Measurements from ENCODE around the gene GMNC. TPM values are rescaled to one million over a fixed set of nuclear protein-coding genes. Genes with fewer than 3 reads are reported as not detected.

Gene GMNC
- total RNA-seq, 1 donor from 2014 or later = not detected

DNA sequence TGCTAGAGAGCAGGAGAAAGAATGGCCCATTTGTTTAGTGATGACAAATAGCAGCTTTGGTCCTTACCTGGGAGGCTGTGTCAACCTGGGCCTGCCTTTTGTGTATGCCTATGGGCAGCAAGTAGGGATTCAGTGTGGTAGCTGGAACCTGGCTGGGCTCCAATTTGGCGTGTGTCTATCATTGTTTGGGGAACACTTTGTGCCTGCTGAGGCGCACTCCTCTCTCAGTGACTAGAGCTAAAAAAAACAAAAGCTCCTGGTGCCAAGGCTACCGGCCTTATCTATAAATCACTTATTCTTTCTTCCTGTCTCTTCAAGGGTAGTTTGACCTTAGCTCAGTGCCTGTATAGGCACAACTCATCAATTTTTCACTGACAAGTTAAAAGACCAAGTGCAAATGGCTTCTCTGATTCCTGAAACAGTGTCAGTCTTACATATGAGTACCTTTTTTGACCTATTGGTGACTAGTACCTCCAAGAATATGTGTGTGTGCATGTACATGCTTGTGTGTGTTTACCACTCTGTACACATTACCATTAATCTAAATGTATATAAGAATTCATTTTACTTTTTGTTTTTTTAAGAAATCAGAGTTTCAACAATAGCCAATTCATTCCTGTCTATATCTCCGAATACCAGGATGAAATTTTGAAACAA is 54.6 kb downstream of the GMNC start:
- H4K20me1 ChIP-seq (ENCODE audit: low read depth) = no peaks in the 10 kb centered on the region
- no peaks in the 10 kb centered on the region for H3K36me3 ChIP-seq
- H2AFZ ChIP-seq (replicated peaks) = no peak overlapping the region
- no peaks in the 10 kb centered on the region for H3K27me3 ChIP-seq
- H3F3A ChIP-seq (ENCODE audit: low read depth) = no peaks in the 10 kb centered on the region
- Mint-ChIP-seq H3K4me3 (no peak overlapping the region), H3K36me3 (no peaks in the 10 kb centered on the region), H3K4me1 (no peaks in the 10 kb centered on the region), H3K27ac (no peak overlapping the region), H3K9me3 (no peaks in the 10 kb centered on the region), H3K27me3 (ENCODE audit: insufficient read depth, low read depth) (no peaks in the 10 kb centered on the region)
- TF ChIP-seq EZH2phosphoT487 (IDR thresholded peaks at IDR 0.05) = no peak
- TF ChIP-seq, protein P1, sequence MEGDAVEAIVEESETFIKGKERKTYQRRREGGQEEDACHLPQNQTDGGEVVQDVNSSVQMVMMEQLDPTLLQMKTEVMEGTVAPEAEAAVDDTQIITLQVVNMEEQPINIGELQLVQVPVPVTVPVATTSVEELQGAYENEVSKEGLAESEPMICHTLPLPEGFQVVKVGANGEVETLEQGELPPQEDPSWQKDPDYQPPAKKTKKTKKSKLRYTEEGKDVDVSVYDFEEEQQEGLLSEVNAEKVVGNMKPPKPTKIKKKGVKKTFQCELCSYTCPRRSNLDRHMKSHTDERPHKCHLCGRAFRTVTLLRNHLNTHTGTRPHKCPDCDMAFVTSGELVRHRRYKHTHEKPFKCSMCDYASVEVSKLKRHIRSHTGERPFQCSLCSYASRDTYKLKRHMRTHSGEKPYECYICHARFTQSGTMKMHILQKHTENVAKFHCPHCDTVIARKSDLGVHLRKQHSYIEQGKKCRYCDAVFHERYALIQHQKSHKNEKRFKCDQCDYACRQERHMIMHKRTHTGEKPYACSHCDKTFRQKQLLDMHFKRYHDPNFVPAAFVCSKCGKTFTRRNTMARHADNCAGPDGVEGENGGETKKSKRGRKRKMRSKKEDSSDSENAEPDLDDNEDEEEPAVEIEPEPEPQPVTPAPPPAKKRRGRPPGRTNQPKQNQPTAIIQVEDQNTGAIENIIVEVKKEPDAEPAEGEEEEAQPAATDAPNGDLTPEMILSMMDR (IDR thresholded peaks at IDR 0.05) = no peak
- TF ChIP-seq EZH2 (IDR thresholded peaks at IDR 0.05) = no peak
- DNase-seq (ENCODE audit: low spot score) = no peak
- H3K4me2 ChIP-seq = no peak overlapping the region
- no peaks in the 10 kb centered on the region for H3K79me2 ChIP-seq (ENCODE audit: low read depth)
- no peak overlapping the region for H3K27ac ChIP-seq
- no peak overlapping the region for H3K9ac ChIP-seq
- H3K9me3 ChIP-seq (ENCODE audit: low read depth) = no peaks in the 10 kb centered on the region
- H3K4me3 ChIP-seq = no peak overlapping the region
- H3K4me1 ChIP-seq = no peaks in the 10 kb centered on the region

All from neural progenitor cell (in vitro differentiated cells).